Measurements from ENCODE around the gene PABPC3. TPM values are rescaled to one million over a fixed set of nuclear protein-coding genes. Genes with fewer than 3 reads are reported as not detected.
A peak's percentile ranks its signal among the peaks of the same experiment; 100 is the strongest.

The PABPC3 gene
- polyA plus RNA-seq, 4 donors = 0.16 to 0.52 TPM; not detected in 2

DNA sequence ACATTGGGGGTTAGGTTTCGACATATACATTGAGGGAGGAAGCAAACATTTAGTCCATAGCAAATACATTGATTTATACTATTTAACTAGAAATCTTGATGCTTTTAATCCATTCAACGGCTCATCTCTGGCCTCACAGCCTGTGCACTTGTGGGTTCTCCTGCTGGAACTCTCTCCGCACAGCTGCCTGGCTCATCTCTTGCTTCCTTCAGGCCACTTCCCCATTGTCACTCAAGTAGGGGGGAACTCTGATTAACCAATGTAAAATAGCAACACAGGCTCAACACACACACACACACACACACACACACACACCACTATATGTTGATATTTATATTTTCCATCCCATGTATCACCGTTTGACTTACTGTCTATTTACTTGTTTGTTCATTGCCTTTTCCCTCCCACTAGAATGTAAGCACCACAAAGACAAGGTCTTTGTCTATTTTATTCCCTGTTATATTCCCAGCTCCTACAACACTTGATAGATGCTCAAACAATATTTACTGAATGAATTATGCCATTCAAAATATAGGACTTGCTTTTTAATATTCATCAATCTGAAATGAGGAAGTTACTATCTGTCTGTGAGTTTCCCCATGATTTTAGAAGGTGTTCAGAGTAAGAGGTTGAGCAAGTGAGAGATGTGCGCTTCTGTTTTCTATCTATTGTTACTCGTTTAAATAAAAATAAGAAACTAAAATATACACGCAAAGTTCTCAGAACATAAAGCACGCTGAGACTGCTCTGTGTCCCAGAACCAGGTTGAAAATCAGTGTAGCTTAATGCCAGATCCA is 29.8 kb upstream of the PABPC3 start:
- DNase-seq (no peak), FAIRE-seq (no peak)
- Histone ChIP-seq H3K4me1 (ENCODE audit: control insufficient read depth in 3 of 3, insufficient read depth in 2 of 3, low read depth in 1 of 3, low read length in 2 of 3) (no peaks in the 10 kb centered on the region), H3K4me3 (ENCODE audit: low read depth in 1 of 3, low read length in 3 of 3) (no peak overlapping the region), H3K27ac (ENCODE audit: low read depth in 1 of 3, low read length in 2 of 3) (no peak overlapping the region), H3K27me3 (ENCODE audit: control insufficient read depth in 3 of 3, insufficient read depth in 3 of 3, low read length in 3 of 3) (peaks cover 0 to 2% (median 0%) of the 10 kb centered on the region in 3 donors), H3K9me3 (ENCODE audit: control insufficient read depth in 2 of 2, insufficient read depth in 1 of 2, low read depth in 1 of 2, low read length in 1 of 2) (no peaks in the 10 kb centered on the region), H3K36me3 (ENCODE audit: control insufficient read depth in 3 of 3, insufficient read depth in 2 of 3, low read depth in 1 of 3, low read length in 3 of 3) (no peaks in the 10 kb centered on the region)
- 77 to 80% (median 78%) methylated on average over 8 of the region's 8 CpGs for WGBS, 3 donors

DNA sequence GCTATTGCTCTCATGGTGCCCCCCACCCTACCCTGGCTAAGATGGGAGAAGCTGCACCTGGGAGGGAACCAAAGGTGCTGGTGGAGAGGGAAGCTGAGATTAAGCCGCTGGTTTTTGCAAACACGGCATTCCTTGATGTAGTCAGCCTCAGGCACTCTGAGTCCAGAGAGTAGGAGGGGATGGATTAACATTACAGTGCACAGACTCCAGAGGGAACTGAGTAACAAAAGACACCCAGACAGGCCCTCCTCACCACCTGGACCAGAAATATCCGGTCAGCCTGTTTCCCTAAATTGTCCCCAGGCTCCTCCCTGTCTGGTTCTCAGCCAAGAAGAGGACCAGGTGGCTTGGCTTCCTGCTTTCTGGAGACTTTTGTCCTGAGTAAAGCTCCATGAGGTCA is 28.9 kb upstream of the PABPC3 start:
- H3K4me1 ChIP-seq (ENCODE audit: control insufficient read depth in 3 of 3, insufficient read depth in 2 of 3, low read depth in 1 of 3, low read length in 2 of 3) = no peaks in the 10 kb centered on the region
- DNase-seq (no peak), FAIRE-seq (no peak)
- no peaks in the 10 kb centered on the region for H3K36me3 ChIP-seq (ENCODE audit: control insufficient read depth in 3 of 3, insufficient read depth in 2 of 3, low read depth in 1 of 3, low read length in 3 of 3)
- WGBS, 3 donors = 29 to 42% (median 41%) methylated on average over 3 of the region's 3 CpGs
- no peaks in the 10 kb centered on the region for H3K9me3 ChIP-seq (ENCODE audit: control insufficient read depth in 2 of 2, insufficient read depth in 1 of 2, low read depth in 1 of 2, low read length in 1 of 2)
- H3K4me3 ChIP-seq (ENCODE audit: low read depth in 1 of 3, low read length in 3 of 3) = no peak overlapping the region
- H3K27me3 ChIP-seq (ENCODE audit: control insufficient read depth in 3 of 3, insufficient read depth in 3 of 3, low read length in 3 of 3) = peaks cover 0 to 2% (median 0%) of the 10 kb centered on the region in 3 donors
- no peak overlapping the region for H3K27ac ChIP-seq (ENCODE audit: low read depth in 1 of 3, low read length in 2 of 3)

DNA sequence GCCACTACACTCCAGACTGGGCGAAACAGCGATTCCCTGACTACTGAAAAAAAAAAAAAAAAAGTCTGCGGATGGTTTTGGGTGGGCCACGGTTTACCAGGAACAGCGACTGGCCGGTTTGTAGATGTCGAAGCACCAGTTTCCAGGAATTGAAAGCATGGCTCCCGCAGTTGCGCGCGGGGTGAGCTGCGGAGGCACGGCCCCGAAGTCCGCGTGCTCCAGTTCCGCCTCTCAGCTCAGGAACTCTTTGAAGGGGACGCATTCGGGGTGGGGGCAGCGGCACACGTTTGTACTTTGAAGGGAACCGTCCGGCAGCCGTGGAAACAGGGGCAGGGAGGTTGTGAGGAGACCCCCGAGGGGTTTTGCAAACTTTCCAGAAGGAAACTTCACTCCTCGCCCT is 27.1 kb upstream of the PABPC3 start:
- no peak overlapping the region for H3K27ac ChIP-seq (ENCODE audit: low read depth in 1 of 3, low read length in 2 of 3)
- H3K4me3 ChIP-seq (ENCODE audit: low read depth in 1 of 3, low read length in 3 of 3) = no peak overlapping the region
- no peaks in the 10 kb centered on the region for H3K9me3 ChIP-seq (ENCODE audit: control insufficient read depth in 2 of 2, insufficient read depth in 1 of 2, low read depth in 1 of 2, low read length in 1 of 2)
- FAIRE-seq (no peak), DNase-seq (no peak)
- H3K4me1 ChIP-seq (ENCODE audit: control insufficient read depth in 3 of 3, insufficient read depth in 2 of 3, low read depth in 1 of 3, low read length in 2 of 3) = no peaks in the 10 kb centered on the region
- no peaks in the 10 kb centered on the region for H3K36me3 ChIP-seq (ENCODE audit: control insufficient read depth in 3 of 3, insufficient read depth in 2 of 3, low read depth in 1 of 3, low read length in 3 of 3)
- WGBS, 3 donors = 87 to 90% (median 90%) methylated on average over 26 of the region's 26 CpGs
- H3K27me3 ChIP-seq (ENCODE audit: control insufficient read depth in 3 of 3, insufficient read depth in 3 of 3, low read length in 3 of 3) = peaks cover 0 to 2% (median 0%) of the 10 kb centered on the region in 3 donors

DNA sequence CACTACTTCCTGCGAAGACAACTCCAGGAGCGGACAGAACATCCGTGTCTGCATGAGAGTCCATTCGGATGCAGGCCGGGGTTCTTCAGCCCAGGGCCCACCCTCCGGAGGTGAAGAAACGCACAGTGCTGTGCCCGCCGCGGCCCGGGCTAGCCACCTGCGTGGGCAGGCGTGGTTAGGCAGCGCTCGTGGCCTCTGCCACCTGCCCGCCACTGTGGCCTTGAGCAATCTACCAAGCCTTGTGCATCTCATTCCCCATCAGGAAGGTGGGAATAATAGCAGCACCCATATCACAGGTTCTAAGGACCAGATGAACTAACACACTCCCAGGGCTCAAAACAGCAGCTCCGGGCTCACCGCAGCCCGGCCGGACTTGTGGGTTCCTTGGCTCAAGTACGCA is 26.7 kb upstream of the PABPC3 start:
- DNase-seq (no peak), FAIRE-seq (no peak)
- no peak overlapping the region for H3K27ac ChIP-seq (ENCODE audit: low read depth in 1 of 3, low read length in 2 of 3)
- H3K4me1 ChIP-seq (ENCODE audit: control insufficient read depth in 3 of 3, insufficient read depth in 2 of 3, low read depth in 1 of 3, low read length in 2 of 3) = no peaks in the 10 kb centered on the region
- no peaks in the 10 kb centered on the region for H3K9me3 ChIP-seq (ENCODE audit: control insufficient read depth in 2 of 2, insufficient read depth in 1 of 2, low read depth in 1 of 2, low read length in 1 of 2)
- H3K4me3 ChIP-seq (ENCODE audit: low read depth in 1 of 3, low read length in 3 of 3) = no peak overlapping the region
- WGBS, 3 donors = 86 to 90% (median 87%) methylated on average over 21 of the region's 21 CpGs
- no peaks in the 10 kb centered on the region for H3K36me3 ChIP-seq (ENCODE audit: control insufficient read depth in 3 of 3, insufficient read depth in 2 of 3, low read depth in 1 of 3, low read length in 3 of 3)
- H3K27me3 ChIP-seq (ENCODE audit: control insufficient read depth in 3 of 3, insufficient read depth in 3 of 3, low read length in 3 of 3) = peaks cover 0 to 2% (median 0%) of the 10 kb centered on the region in 3 donors

DNA sequence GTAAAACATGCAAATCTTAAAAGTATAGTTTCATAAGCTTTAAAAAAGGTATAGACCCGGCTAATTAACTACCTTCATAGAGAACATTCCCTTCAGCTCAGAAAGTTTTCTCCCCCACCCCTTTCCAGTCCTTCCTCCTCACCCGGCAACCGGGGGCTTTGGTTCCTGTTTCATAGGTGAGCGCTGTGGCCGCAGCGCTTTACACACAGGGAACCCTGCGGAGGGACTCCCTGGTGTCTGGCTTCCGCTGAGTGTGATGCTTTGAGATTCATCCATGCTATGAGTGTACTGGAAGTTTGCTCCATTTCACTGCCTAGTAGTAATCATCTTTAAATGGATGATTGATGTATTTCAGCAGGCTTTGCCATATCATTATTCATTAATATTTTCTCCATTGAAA is 26.0 kb upstream of the PABPC3 start:
- Histone ChIP-seq H3K27ac (ENCODE audit: low read depth in 1 of 3, low read length in 2 of 3) (no peak overlapping the region), H3K27me3 (ENCODE audit: control insufficient read depth in 3 of 3, insufficient read depth in 3 of 3, low read length in 3 of 3) (peaks cover 0 to 2% (median 0%) of the 10 kb centered on the region in 3 donors), H3K4me3 (ENCODE audit: low read depth in 1 of 3, low read length in 3 of 3) (no peak overlapping the region), H3K36me3 (ENCODE audit: control insufficient read depth in 3 of 3, insufficient read depth in 2 of 3, low read depth in 1 of 3, low read length in 3 of 3) (no peaks in the 10 kb centered on the region), H3K4me1 (ENCODE audit: control insufficient read depth in 3 of 3, insufficient read depth in 2 of 3, low read depth in 1 of 3, low read length in 2 of 3) (no peaks in the 10 kb centered on the region), H3K9me3 (ENCODE audit: control insufficient read depth in 2 of 2, insufficient read depth in 1 of 2, low read depth in 1 of 2, low read length in 1 of 2) (no peaks in the 10 kb centered on the region)
- WGBS, 3 donors = 39 to 53% (median 50%) methylated on average over 8 of the region's 8 CpGs
- FAIRE-seq = no peak
- DNase-seq = no peak

DNA sequence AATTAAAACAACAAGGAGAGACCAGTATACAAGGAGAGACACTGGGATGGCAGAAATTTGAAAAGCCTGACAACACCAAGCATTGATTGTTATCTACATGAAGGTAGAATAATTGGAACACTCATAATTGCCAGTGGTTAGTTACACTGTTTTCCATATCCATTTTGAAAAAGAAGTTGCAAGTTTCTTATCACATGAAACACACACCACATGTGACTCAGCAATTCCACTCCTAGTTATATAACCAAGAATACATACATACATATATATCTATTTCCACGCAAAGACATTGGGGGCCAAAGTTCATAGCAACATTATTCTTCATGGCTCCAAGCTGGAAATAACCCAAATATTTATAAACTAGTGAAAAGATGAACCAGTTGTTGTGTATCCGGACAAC is 15.2 kb upstream of the PABPC3 start:
- Histone ChIP-seq H3K4me1 (ENCODE audit: control insufficient read depth in 3 of 3, insufficient read depth in 2 of 3, low read depth in 1 of 3, low read length in 2 of 3) (no peaks in the 10 kb centered on the region), H3K27me3 (ENCODE audit: control insufficient read depth in 3 of 3, insufficient read depth in 3 of 3, low read length in 3 of 3) (no peaks in the 10 kb centered on the region), H3K27ac (ENCODE audit: low read depth in 1 of 3, low read length in 2 of 3) (no peak overlapping the region), H3K36me3 (ENCODE audit: control insufficient read depth in 3 of 3, insufficient read depth in 2 of 3, low read depth in 1 of 3, low read length in 3 of 3) (no peaks in the 10 kb centered on the region), H3K4me3 (ENCODE audit: low read depth in 1 of 3, low read length in 3 of 3) (no peak overlapping the region), H3K9me3 (ENCODE audit: control insufficient read depth in 2 of 2, insufficient read depth in 1 of 2, low read depth in 1 of 2, low read length in 1 of 2) (no peaks in the 10 kb centered on the region)
- FAIRE-seq (no peak), DNase-seq (no peak)
- 50 to 65% (median 52%) methylated on average over 2 of the region's 2 CpGs for WGBS, 3 donors

DNA sequence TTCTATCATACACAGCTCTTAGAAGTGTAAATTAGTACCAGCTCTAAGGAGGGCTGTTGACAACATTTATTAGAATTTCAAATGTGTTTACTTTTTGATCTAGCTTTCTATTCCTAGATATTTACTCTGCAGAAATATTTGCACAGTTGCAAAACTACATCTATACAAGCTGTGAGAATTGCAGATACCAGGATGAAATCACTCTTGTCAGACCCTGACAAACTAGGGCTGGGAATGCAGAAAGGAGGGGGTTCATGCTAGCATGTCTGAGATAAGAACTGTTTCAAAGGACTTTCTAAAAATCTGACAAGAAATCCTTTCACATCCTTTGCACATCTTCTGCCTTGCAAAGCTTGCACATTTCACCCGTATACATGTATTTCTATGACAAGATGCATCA is 11.8 kb upstream of the PABPC3 start:
- no peaks in the 10 kb centered on the region for H3K36me3 ChIP-seq (ENCODE audit: control insufficient read depth in 3 of 3, insufficient read depth in 2 of 3, low read depth in 1 of 3, low read length in 3 of 3)
- WGBS, 3 donors = 83 to 90% (median 83%) methylated on average over 1 of the region's 1 CpG
- FAIRE-seq = no peak
- no peak overlapping the region for H3K4me3 ChIP-seq (ENCODE audit: low read depth in 1 of 3, low read length in 3 of 3)
- H3K27me3 ChIP-seq (ENCODE audit: control insufficient read depth in 3 of 3, insufficient read depth in 3 of 3, low read length in 3 of 3) = no peaks in the 10 kb centered on the region
- no peak for DNase-seq
- no peaks in the 10 kb centered on the region for H3K4me1 ChIP-seq (ENCODE audit: control insufficient read depth in 3 of 3, insufficient read depth in 2 of 3, low read depth in 1 of 3, low read length in 2 of 3)
- no peaks in the 10 kb centered on the region for H3K9me3 ChIP-seq (ENCODE audit: control insufficient read depth in 2 of 2, insufficient read depth in 1 of 2, low read depth in 1 of 2, low read length in 1 of 2)
- H3K27ac ChIP-seq (ENCODE audit: low read depth in 1 of 3, low read length in 2 of 3) = no peak overlapping the region

DNA sequence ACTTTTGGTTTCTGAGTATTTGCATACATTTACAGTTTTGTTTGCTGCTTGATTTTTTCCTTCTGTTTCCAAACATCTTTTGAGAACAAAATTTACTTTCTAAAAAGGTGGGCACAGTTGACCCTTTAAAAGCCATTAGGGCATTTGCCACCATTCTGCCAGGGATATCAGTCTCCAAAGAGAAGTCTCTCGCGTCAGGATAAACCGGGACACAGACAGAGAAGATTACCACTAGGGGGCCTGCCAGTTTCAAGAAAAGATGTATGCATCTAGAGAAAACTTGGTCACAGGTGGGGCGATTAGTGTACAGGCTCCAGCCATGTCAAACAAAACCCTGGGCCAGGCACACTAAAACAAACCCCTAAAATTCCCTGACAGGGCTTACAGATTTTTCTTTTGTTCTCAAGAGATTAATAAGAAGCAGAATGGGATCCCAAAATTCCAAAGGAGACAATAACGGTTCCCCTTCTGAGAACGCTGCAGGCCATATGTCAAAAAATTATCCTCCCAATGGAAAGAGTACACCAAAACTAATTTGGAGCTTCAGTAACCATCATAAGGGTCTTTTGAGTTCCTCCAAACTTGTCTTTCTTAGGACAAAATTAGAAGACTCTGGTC is 10.7 kb upstream of the PABPC3 start:
- Histone ChIP-seq H3K27ac (ENCODE audit: low read depth in 1 of 3, low read length in 2 of 3) (no peak overlapping the region), H3K4me3 (ENCODE audit: low read depth in 1 of 3, low read length in 3 of 3) (no peak overlapping the region), H3K4me1 (ENCODE audit: control insufficient read depth in 3 of 3, insufficient read depth in 2 of 3, low read depth in 1 of 3, low read length in 2 of 3) (no peaks in the 10 kb centered on the region), H3K36me3 (ENCODE audit: control insufficient read depth in 3 of 3, insufficient read depth in 2 of 3, low read depth in 1 of 3, low read length in 3 of 3) (no peaks in the 10 kb centered on the region), H3K9me3 (ENCODE audit: control insufficient read depth in 2 of 2, insufficient read depth in 1 of 2, low read depth in 1 of 2, low read length in 1 of 2) (no peaks in the 10 kb centered on the region), H3K27me3 (ENCODE audit: control insufficient read depth in 3 of 3, insufficient read depth in 3 of 3, low read length in 3 of 3) (no peaks in the 10 kb centered on the region)
- FAIRE-seq (no peak), DNase-seq (peak; percentile 6 to 12)
- WGBS, 3 donors = 44 to 48% (median 46%) methylated on average over 6 of the region's 6 CpGs
